K562 (cell line): ENCODE data around the gene TMC4. TPM values are rescaled to one million over a fixed set of nuclear protein-coding genes. Genes with fewer than 3 reads are reported as not detected.

Experiments used
- ARHGAP35 ChIP-seq: fragments of 450-650 bp; IDR thresholded peaks from 2 replicates; pipeline ENCODE4 v1.6.1; 2018; ENCODE audit not compliant: partially characterized antibody
- BCOR ChIP-seq: fragments of 450-650 bp; IDR thresholded peaks from 2 replicates; pipeline ENCODE4 v1.6.1; 2016
- CREB3L1 ChIP-seq: fragments of 450-650 bp; IDR thresholded peaks from 2 replicates; pipeline ENCODE4 v1.6.1; 2014; ENCODE audit warnings: low read depth, mild to moderate bottlenecking, moderate library complexity, borderline replicate concordance
- DNMT1 ChIP-seq: fragments of 450-650 bp; IDR thresholded peaks from 2 replicates; pipeline ENCODE4 v1.6.1; 2016; ENCODE audit warnings: antibody characterized with exemption, mild to moderate bottlenecking
- FOSL1 ChIP-seq: fragments of 200-800 bp; sonication (Bioruptor generic); conservative IDR thresholded peaks from 2 replicates; pipeline ENCODE4 v1.6.1; 2016; ENCODE audit warnings: missing genetic modification characterization, missing compliant biosample characterization
- ILK ChIP-seq: fragments of 450-650 bp; IDR thresholded peaks from 2 replicates; pipeline ENCODE4 v1.6.1; 2016; ENCODE audit warnings: missing genetic modification characterization, low read depth, mild to moderate bottlenecking, missing compliant biosample characterization, moderate library complexity, borderline replicate concordance
- MAZ ChIP-seq, 2 experiments: fragments of 450-650 bp in 1 of 2; sonication (generic) in 1 of 2; formaldehyde crosslinking; IDR thresholded peaks in 1 of 2; conservative IDR thresholded peaks in 1 of 2; 2 replicates each; pipeline versions ENCODE4 v1.4.0 to v1.5.0; 2020; ENCODE audit warnings: mild to moderate bottlenecking in 1 of 2, missing genetic modification reagents in 1 of 2
- NR2C2 ChIP-seq, 2 experiments: fragments of 200-800 bp in 1 of 2; sonication (Bioruptor generic) in 1 of 2; sonication (generic) in 1 of 2; formaldehyde crosslinking in 1 of 2; IDR thresholded peaks; 2 replicates each; pipeline versions ENCODE4 v1.6.1 to v1.8.0; 2016 to 2022; ENCODE audit warnings: mild to moderate bottlenecking in 1 of 2, missing compliant biosample characterization in 1 of 2, missing genetic modification characterization in 1 of 2, missing genetic modification reagents in 1 of 2
- POLR3A ChIP-seq: IDR thresholded peaks from 2 replicates; pipeline ENCODE4 v1.6.1; 2011; ENCODE audit warnings: borderline replicate concordance, mild to moderate bottlenecking, moderate library complexity; ENCODE audit not compliant: insufficient read length, insufficient read depth; ENCODE audit errors: extremely low read depth
- SAP30 ChIP-seq: fragments of 200-600 bp; sonication (generic); IDR thresholded peaks from 2 replicates; pipeline ENCODE4 v1.6.1; 2012; ENCODE audit warnings: borderline replicate concordance, low read depth, mild to moderate bottlenecking, moderate library complexity, low read length, control low read depth, inconsistent platforms; ENCODE audit not compliant: insufficient read depth, poor library complexity, severe bottlenecking
- THRB ChIP-seq: fragments of 450-650 bp; formaldehyde crosslinking; conservative IDR thresholded peaks from 2 replicates; pipeline ENCODE4 v1.4.0; 2022; ENCODE audit warnings: mild to moderate bottlenecking, missing genetic modification characterization
- TOE1 ChIP-seq, 2 experiments: fragments of 450-650 bp in 1 of 2; sonication (generic) in 1 of 2; formaldehyde crosslinking in 1 of 2; IDR thresholded peaks; 2 replicates each; pipeline versions ENCODE4 v1.7.1 to v1.8.0; 2016 to 2022; ENCODE audit warnings: borderline replicate concordance in 2 of 2, mild to moderate bottlenecking in 2 of 2, antibody characterized with exemption in 1 of 2, inconsistent platforms in 1 of 2, low read depth in 1 of 2, missing genetic modification reagents in 1 of 2, moderate library complexity in 1 of 2
- ZBTB8A ChIP-seq: fragments of 450-650 bp; IDR thresholded peaks from 2 replicates; pipeline ENCODE4 v1.6.1; 2018; ENCODE audit warnings: mild to moderate bottlenecking, moderate library complexity; ENCODE audit not compliant: partially characterized antibody
- ZFX ChIP-seq: sonication (generic); formaldehyde crosslinking; IDR thresholded peaks from 2 replicates; pipeline ENCODE4 v1.8.0; 2022; ENCODE audit warnings: mild to moderate bottlenecking, missing genetic modification reagents, moderate library complexity
- ZMIZ1 ChIP-seq, 2 experiments: fragments of 150-350 bp in 1 of 2; IDR thresholded peaks; 2 replicates each; pipeline ENCODE4 v1.6.1; 2012 to 2016; ENCODE audit warnings: low read depth in 2 of 2, low read length in 2 of 2, mild to moderate bottlenecking in 1 of 2, moderate library complexity in 1 of 2
- ZNF143 ChIP-seq: sonication (generic); formaldehyde crosslinking; IDR thresholded peaks from 2 replicates; pipeline ENCODE4 v1.9.0; 2022; ENCODE audit warnings: mild to moderate bottlenecking, missing genetic modification reagents
- ZNF282 ChIP-seq: sonication (generic); formaldehyde crosslinking; IDR thresholded peaks from 2 replicates; pipeline ENCODE4 v1.8.1; 2023; ENCODE audit warnings: missing genetic modification reagents
- ZNF551 ChIP-seq: fragments of 250-450 bp; sonication (Bioruptor Pico); IDR thresholded peaks from 2 replicates; pipeline ENCODE4 v1.5.0; 2021; ENCODE audit warnings: mild to moderate bottlenecking, moderate library complexity
- ZNF780A ChIP-seq: fragments of 250-450 bp; sonication (Bioruptor Pico); IDR thresholded peaks from 2 replicates; pipeline ENCODE4 v1.5.0; 2021; ENCODE audit warnings: mild to moderate bottlenecking
- polyA plus RNA-seq, 8 experiments: library from polyadenylated mRNA; depleted of rRNA in 4 of 8; stranded (reverse) in 5 of 8; unstranded in 3 of 8; fragments of >200 nt; fragmentation: Nextera tagmentation in 2 of 8; fragmentation: Illumina TruSeq in 1 of 8; extraction: Ambion mirVana in 2 of 8; extraction: Trizol in 1 of 8; gene quantifications; 2 replicates each; pipeline versions ENCODE4 v1.2.1 to v1.2.3, GENCODE V29; 2011 to 2014; ENCODE audit warnings: inconsistent platforms in 1 of 8, missing spikeins in 1 of 8
- total RNA-seq, 7 experiments: library from RNA; depleted of rRNA in 6 of 7; stranded (reverse); fragments of >200 nt in 6 of 7; fragmentation: Illumina TruSeq in 2 of 7; extraction: Trizol in 2 of 7; gene quantifications; 2 replicates each; pipeline versions ENCODE4 v1.2.1 to v1.2.3, GENCODE V29; 2011 to 2021; ENCODE audit warnings: low replicate concordance in 1 of 7

Gene TMC4
- total and polyA plus RNA-seq, 9 of the 15 experiments (the other 6 are each of a cell fraction or from before 2014, with no cell fraction given) = 0.12 to 0.79 (median 0.36) TPM; not detected in 2

- 0 out of 2 replicates have a peak, but pooled peaks have one; percentile 12 for TF ChIP-seq CREB3L1
- TF ChIP-seq SAP30 = peak; percentile 73
- no peak for TF ChIP-seq DNMT1
- no peak for TF ChIP-seq POLR3A
- TF ChIP-seq ZNF780A (CRISPR knock-in tag) = no peak
- no peak for TF ChIP-seq ZMIZ1 (IDR thresholded peaks at IDR 0.05; ENCODE audit: low read depth in 2 of 2, low read length in 2 of 2)
- TF ChIP-seq BCOR = no peak
- TF ChIP-seq ZNF282 (CRISPR knock-in tag) = 0 out of 2 replicates have a peak, but pooled peaks have one; percentile 39
- no peak for TF ChIP-seq TOE1 (IDR thresholded peaks at IDR 0.05; ENCODE audit: borderline replicate concordance)
- no peak for TF ChIP-seq TOE1 (CRISPR knock-in tag; IDR thresholded peaks at IDR 0.05; ENCODE audit: borderline replicate concordance, low read depth)
- no peak for TF ChIP-seq NR2C2 (CRISPR knock-in tag; IDR thresholded peaks at IDR 0.05)
- TF ChIP-seq NR2C2 (tag; IDR thresholded peaks at IDR 0.05) = 0 out of 2 replicates have a peak, but pooled peaks have one; percentile 24
- TF ChIP-seq ZNF551 = no peak
- TF ChIP-seq ILK (tag) = no peak
- TF ChIP-seq ARHGAP35 = peak; percentile 75
- TF ChIP-seq ZFX (CRISPR knock-in tag) = peak; percentile 44
- TF ChIP-seq ZBTB8A = no peak
- TF ChIP-seq THRB (CRISPR knock-in tag) = no peak
- no peak for TF ChIP-seq FOSL1
- no peak for TF ChIP-seq ZNF143 (CRISPR knock-in tag)
- TF ChIP-seq MAZ (CRISPR knock-in tag; conservative IDR thresholded peaks at IDR 0.05 in 1 of 2, IDR thresholded peaks at IDR 0.05 in 1 of 2) = no peak
Measured at GRCh38 chr19:54160182-54160811, 12.7 kb downstream of the TMC4 start (continued).
